PC-9 (cell line): Measurements from ENCODE around the gene MVB12A.

Source experiments
- CTCF ChIP-seq: fragments of 200-600 bp; sonication (generic); conservative IDR thresholded peaks from 2 replicates; pipeline ENCODE4 v1.6.1; 2017; ENCODE audit warnings: mixed run types, antibody characterized with exemption, mild to moderate bottlenecking, moderate library complexity
- EZH2 ChIP-seq: fragments of 200-600 bp; sonication (generic); IDR thresholded peaks from 2 replicates; pipeline ENCODE4 v1.8.0; 2017; ENCODE audit warnings: antibody characterized with exemption, low read depth

GRCh38 chr19:17418710-17419109 is 1.1 kb upstream of the MVB12A start:
- TF ChIP-seq CTCF: no peak
- no peak for TF ChIP-seq EZH2
